ENCODE results near the gene GVQW3.

The GVQW3 gene

DNA sequence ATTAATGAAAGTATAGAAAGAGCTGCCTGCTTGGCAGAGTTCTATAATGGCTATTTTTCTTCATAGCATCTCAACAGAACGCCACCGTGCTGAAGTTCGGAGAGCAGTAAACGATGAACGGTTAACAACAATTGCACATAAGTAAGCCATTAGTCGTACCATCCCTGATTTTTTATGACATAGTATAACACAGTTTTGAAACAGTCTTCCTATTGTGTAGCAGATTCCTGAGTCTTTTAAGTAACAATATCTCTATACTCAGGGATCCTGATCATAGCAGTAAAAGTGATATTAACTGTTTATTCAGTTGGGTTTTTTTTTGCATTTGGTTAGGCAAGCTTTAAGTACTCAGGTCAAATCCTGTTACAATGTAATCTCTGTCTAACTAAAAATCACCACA, 72.1 kb downstream of the GVQW3 start:
- ChIA-PET CTCF (no interaction called here), POLR2A (no interaction called here)
- DNase-seq (ENCODE audit: extremely low spot score), result no peak
- no peak for TF ChIP-seq TARDBP (IDR thresholded peaks at IDR 0.05)
- TF ChIP-seq LEF1 (IDR thresholded peaks at IDR 0.05; ENCODE audit: borderline replicate concordance), result no peak
- no peak for TF ChIP-seq SP1 (IDR thresholded peaks at IDR 0.05)
- TF ChIP-seq FOXK2 (IDR thresholded peaks at IDR 0.05), result no peak
- TF ChIP-seq NFRKB (IDR thresholded peaks at IDR 0.05), result no peak
- no peak for TF ChIP-seq BHLHE40 (IDR thresholded peaks at IDR 0.05; ENCODE audit: borderline replicate concordance)
- TF ChIP-seq L3MBTL2 (conservative IDR thresholded peaks at IDR 0.05), result no peak
- no peak for TF ChIP-seq ZNF384 (IDR thresholded peaks at IDR 0.05)
- no peak for TF ChIP-seq CTBP1 (IDR thresholded peaks at IDR 0.05; ENCODE audit: borderline replicate concordance)
- TF ChIP-seq FOXM1 (IDR thresholded peaks at IDR 0.05; ENCODE audit: borderline replicate concordance), result no peak

DNA sequence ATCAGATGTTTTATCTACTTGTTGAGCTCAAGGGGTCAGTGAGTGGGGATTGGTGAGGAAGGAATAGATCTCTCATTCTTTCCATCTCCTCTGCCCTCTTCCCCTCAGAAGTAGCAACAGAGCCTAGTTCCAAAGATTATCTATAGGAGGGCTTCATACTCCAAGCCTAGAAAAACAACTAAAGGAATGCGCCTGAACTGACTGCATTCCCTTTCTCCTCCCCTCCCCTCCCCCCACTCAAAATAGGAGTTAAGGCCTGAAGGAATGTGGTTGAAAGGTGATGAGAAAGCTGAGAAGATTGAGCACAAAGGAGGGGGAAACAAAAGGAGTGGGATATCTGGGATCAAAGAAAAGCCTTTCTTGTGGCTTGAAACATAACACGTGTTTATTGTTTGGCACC, 74.2 kb downstream of the GVQW3 start:
- CTCF ChIA-PET, result no interaction called here
- no peak for DNase-seq (ENCODE audit: extremely low spot score)
- POLR2A ChIA-PET, result interaction anchor here (1.0 kb wide), 1 partner anchor 12 kb away, joined by 3 read pairs; no protein-coding TSS in a partner anchor
- no peak for TF ChIP-seq ELF4 (IDR thresholded peaks at IDR 0.05)
- TF ChIP-seq TARDBP (IDR thresholded peaks at IDR 0.05), result no peak
- TF ChIP-seq LEF1 (IDR thresholded peaks at IDR 0.05; ENCODE audit: borderline replicate concordance), result no peak
- TF ChIP-seq, protein P1, sequence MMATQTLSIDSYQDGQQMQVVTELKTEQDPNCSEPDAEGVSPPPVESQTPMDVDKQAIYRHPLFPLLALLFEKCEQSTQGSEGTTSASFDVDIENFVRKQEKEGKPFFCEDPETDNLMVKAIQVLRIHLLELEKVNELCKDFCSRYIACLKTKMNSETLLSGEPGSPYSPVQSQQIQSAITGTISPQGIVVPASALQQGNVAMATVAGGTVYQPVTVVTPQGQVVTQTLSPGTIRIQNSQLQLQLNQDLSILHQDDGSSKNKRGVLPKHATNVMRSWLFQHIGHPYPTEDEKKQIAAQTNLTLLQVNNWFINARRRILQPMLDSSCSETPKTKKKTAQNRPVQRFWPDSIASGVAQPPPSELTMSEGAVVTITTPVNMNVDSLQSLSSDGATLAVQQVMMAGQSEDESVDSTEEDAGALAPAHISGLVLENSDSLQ (IDR thresholded peaks at IDR 0.05), result no peak
- TF ChIP-seq FOXA1 (IDR thresholded peaks at IDR 0.05), result no peak
- no peak for TF ChIP-seq NFRKB (IDR thresholded peaks at IDR 0.05)
- no peak for TF ChIP-seq SP1 (IDR thresholded peaks at IDR 0.05)
- no peak for TF ChIP-seq ZNF384 (IDR thresholded peaks at IDR 0.05)
- TF ChIP-seq FOXK2 (IDR thresholded peaks at IDR 0.05), result no peak
- TF ChIP-seq FOXM1 (IDR thresholded peaks at IDR 0.05; ENCODE audit: borderline replicate concordance), result no peak
- no peak for TF ChIP-seq CTBP1 (IDR thresholded peaks at IDR 0.05; ENCODE audit: borderline replicate concordance)

DNA sequence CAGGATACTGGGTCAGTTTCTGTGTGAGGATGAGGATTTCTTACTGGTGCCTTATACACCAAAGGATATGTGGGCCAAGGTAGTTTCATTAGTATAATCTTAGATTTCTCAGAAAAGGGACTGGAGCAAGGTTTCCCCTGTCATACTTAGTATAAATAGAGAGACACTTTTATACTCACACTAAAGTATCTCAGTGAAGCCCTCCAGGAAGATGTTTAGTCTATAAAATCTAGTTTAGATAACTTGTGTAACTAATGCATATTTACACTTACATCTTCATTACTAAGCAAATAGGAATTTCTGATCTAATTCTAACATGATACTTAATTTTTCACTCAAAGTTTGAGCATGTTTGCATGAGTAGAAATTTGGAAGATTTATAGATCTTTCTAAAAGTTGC, 74.8 kb downstream of the GVQW3 start:
- CTCF ChIA-PET, result no interaction called here
- DNase-seq (ENCODE audit: extremely low spot score), result no peak
- POLR2A ChIA-PET, result interaction anchor here (1.0 kb wide), 1 partner anchor 13 kb away, joined by 3 read pairs; no protein-coding TSS in a partner anchor
- no peak for TF ChIP-seq ZNF384 (IDR thresholded peaks at IDR 0.05)
- no peak for TF ChIP-seq LEF1 (IDR thresholded peaks at IDR 0.05; ENCODE audit: borderline replicate concordance)
- no peak for TF ChIP-seq FOXA1 (IDR thresholded peaks at IDR 0.05)
- no peak for TF ChIP-seq TARDBP (IDR thresholded peaks at IDR 0.05)

DNA sequence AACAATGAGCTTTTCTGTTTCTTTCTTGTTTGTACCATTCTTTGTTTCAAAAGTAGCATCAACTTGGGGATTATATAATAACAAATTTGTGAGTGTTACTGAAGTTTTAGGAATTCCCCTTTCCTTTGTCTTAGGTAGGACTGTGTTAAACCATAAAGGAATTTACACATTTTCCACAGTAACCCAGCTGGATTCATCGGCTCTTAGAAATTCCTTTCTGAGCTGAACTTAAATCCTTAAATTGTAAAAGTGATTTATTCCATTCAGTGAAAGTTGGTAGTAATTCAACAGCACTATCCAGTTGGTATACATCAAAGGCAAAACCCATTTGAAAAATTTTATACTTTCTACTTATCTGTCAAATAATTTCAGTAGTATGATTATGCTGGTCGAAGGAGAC, 75.4 kb downstream of the GVQW3 start:
- no peak for DNase-seq (ENCODE audit: extremely low spot score)
- no peak for TF ChIP-seq SP1 (IDR thresholded peaks at IDR 0.05)
- TF ChIP-seq ELF4 (IDR thresholded peaks at IDR 0.05), result no peak
- TF ChIP-seq NFRKB (IDR thresholded peaks at IDR 0.05), result no peak
- TF ChIP-seq HDGF (IDR thresholded peaks at IDR 0.05; ENCODE audit: borderline replicate concordance), result no peak
- no peak for TF ChIP-seq SUZ12 (IDR thresholded peaks at IDR 0.05)
- TF ChIP-seq FOXA1 (IDR thresholded peaks at IDR 0.05), result no peak
- no peak for TF ChIP-seq TARDBP (IDR thresholded peaks at IDR 0.05)
- TF ChIP-seq ZNF384 (IDR thresholded peaks at IDR 0.05), result no peak
- TF ChIP-seq FOXK2 (IDR thresholded peaks at IDR 0.05), result no peak
- TF ChIP-seq CTBP1 (IDR thresholded peaks at IDR 0.05; ENCODE audit: borderline replicate concordance), result no peak
- TF ChIP-seq, protein P1 (IDR thresholded peaks at IDR 0.05), result no peak
- no peak for TF ChIP-seq LEF1 (IDR thresholded peaks at IDR 0.05; ENCODE audit: borderline replicate concordance)
- no peak for TF ChIP-seq L3MBTL2 (conservative IDR thresholded peaks at IDR 0.05)
- no peak for TF ChIP-seq ARNT (IDR thresholded peaks at IDR 0.05)
- TF ChIP-seq FOXM1 (IDR thresholded peaks at IDR 0.05; ENCODE audit: borderline replicate concordance), result no peak
- TF ChIP-seq BHLHE40 (IDR thresholded peaks at IDR 0.05; ENCODE audit: borderline replicate concordance), result no peak
- CTCF ChIA-PET, result no interaction called here
- POLR2A ChIA-PET, result no interaction called here
